HL-60 (cell line): ENCODE measurements around the gene SPRR5.

Experiments
- GABPA ChIP-seq: IDR thresholded peaks from 2 replicates; pipeline ENCODE4 v1.6.1; 2012; ENCODE audit warnings: low read depth
- POLR2AphosphoS5 ChIP-seq: IDR thresholded peaks from 2 replicates; pipeline ENCODE4 v1.6.1; 2012; ENCODE audit warnings: low read depth
- REST ChIP-seq: IDR thresholded peaks from 2 replicates; pipeline ENCODE4 v1.6.1; 2012; ENCODE audit warnings: low read depth; ENCODE audit not compliant: insufficient replicate concordance
- SPI1 ChIP-seq: IDR thresholded peaks from 2 replicates; pipeline ENCODE4 v1.6.1; 2012; ENCODE audit warnings: low read depth, mild to moderate bottlenecking, borderline replicate concordance
- TF ChIP-seq, protein P1 (sequence below): IDR thresholded peaks from one replicate; pipeline ENCODE4 v1.5.1; 2011; ENCODE audit warnings: low read length, control low read depth, inconsistent platforms; ENCODE audit not compliant: insufficient read depth

DNA sequence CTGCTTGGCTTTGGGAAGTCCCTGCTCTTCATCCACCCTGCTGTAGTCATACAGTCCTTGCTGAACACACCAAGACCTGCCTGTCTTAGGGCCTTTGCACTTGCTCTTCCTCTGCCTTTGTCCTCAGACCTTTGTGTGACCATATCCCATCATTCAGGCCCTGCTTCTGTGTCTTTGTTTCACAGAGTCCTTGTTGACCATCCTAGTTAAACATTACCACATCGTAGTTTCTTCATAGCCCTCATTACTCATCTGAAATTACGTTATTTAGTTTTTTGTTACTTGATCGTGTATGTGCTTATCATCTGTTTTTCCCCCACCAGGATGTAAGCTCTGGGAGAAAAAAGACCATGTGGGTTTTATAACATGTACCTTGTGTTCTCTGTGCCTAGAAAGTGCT is 18.3 kb upstream of the SPRR5 start:
- TF ChIP-seq, protein P1, sequence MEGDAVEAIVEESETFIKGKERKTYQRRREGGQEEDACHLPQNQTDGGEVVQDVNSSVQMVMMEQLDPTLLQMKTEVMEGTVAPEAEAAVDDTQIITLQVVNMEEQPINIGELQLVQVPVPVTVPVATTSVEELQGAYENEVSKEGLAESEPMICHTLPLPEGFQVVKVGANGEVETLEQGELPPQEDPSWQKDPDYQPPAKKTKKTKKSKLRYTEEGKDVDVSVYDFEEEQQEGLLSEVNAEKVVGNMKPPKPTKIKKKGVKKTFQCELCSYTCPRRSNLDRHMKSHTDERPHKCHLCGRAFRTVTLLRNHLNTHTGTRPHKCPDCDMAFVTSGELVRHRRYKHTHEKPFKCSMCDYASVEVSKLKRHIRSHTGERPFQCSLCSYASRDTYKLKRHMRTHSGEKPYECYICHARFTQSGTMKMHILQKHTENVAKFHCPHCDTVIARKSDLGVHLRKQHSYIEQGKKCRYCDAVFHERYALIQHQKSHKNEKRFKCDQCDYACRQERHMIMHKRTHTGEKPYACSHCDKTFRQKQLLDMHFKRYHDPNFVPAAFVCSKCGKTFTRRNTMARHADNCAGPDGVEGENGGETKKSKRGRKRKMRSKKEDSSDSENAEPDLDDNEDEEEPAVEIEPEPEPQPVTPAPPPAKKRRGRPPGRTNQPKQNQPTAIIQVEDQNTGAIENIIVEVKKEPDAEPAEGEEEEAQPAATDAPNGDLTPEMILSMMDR = no peak
- no peak for TF ChIP-seq POLR2AphosphoS5
- TF ChIP-seq REST = no peak
- no peak for TF ChIP-seq GABPA
- TF ChIP-seq SPI1 = no peak
